ENCODE results near the gene PRDM2.

The PRDM2 gene

GRCh38 chr1:13762642-13763041 lies 62.7 kb downstream of the PRDM2 start:
- TF ChIP-seq EZH2phosphoT487 (IDR thresholded peaks at IDR 0.05; ENCODE audit: low read length) (no peak), EZH2 (optimal IDR thresholded peaks at IDR 0.05; ENCODE audit: low read depth, low read length) (no peak), CTCF (IDR thresholded peaks at IDR 0.05; ENCODE audit: low read length) (no peak)
- no peak overlapping the region for H3K9ac ChIP-seq (ENCODE audit: low read length)
- no peak overlapping the region for H2AFZ ChIP-seq (ENCODE audit: low read length)
- H4K20me1 ChIP-seq (ENCODE audit: insufficient read depth, low read length) = peaks cover 92% of the 10 kb centered on the region
- H3K79me2 ChIP-seq (ENCODE audit: low read length) = peaks cover 100% of the 10 kb centered on the region
- no peak overlapping the region for H3K4me2 ChIP-seq (ENCODE audit: low read depth, low read length)
- peaks cover 8% of the 10 kb centered on the region; the same call in 1 of the 2 replicates for H3K4me1 ChIP-seq (ENCODE audit: low read length)
- H3K9me2 ChIP-seq (replicated peaks; ENCODE audit: insufficient read depth, low read length) = no peaks in the 10 kb centered on the region
- H3K27ac ChIP-seq (ENCODE audit: low read length) = no peak overlapping the region
- H3K36me3 ChIP-seq (replicated peaks; ENCODE audit: insufficient read depth, low read length) = no peaks in the 10 kb centered on the region
- H3K9me3 ChIP-seq (replicated peaks; ENCODE audit: insufficient read depth, low read length) = no peaks in the 10 kb centered on the region
- no peak overlapping the region for H3K4me3 ChIP-seq (ENCODE audit: low read length)
- no peaks in the 10 kb centered on the region for H3K27me3 ChIP-seq (replicated peaks; ENCODE audit: insufficient read depth, low read length)
- no peaks in the 10 kb centered on the region for H3F3A ChIP-seq (ENCODE audit: insufficient read depth, low read length)
- DNase-seq = no peak

- H3K4me3 ChIP-seq (ENCODE audit: low read length) = no peak overlapping the region
- H3K9me3 ChIP-seq (replicated peaks; ENCODE audit: insufficient read depth, low read length) = no peaks in the 10 kb centered on the region
- peaks cover 89% of the 10 kb centered on the region for H4K20me1 ChIP-seq (ENCODE audit: insufficient read depth, low read length)
- H3K4me2 ChIP-seq (ENCODE audit: low read depth, low read length) = no peak overlapping the region
- H2AFZ ChIP-seq (ENCODE audit: low read length) = no peak overlapping the region
- DNase-seq = no peak
- H3F3A ChIP-seq (ENCODE audit: insufficient read depth, low read length) = no peaks in the 10 kb centered on the region
- H3K9me2 ChIP-seq (replicated peaks; ENCODE audit: insufficient read depth, low read length) = no peaks in the 10 kb centered on the region
- H3K27ac ChIP-seq (ENCODE audit: low read length) = no peak overlapping the region
- H3K27me3 ChIP-seq (replicated peaks; ENCODE audit: insufficient read depth, low read length) = no peaks in the 10 kb centered on the region
- TF ChIP-seq EZH2 (optimal IDR thresholded peaks at IDR 0.05; ENCODE audit: low read depth, low read length) = no peak
- TF ChIP-seq CTCF (IDR thresholded peaks at IDR 0.05; ENCODE audit: low read length) = no peak
- TF ChIP-seq EZH2phosphoT487 (IDR thresholded peaks at IDR 0.05; ENCODE audit: low read length) = no peak
- H3K9ac ChIP-seq (ENCODE audit: low read length) = no peak overlapping the region
- peaks cover 100% of the 10 kb centered on the region for H3K79me2 ChIP-seq (ENCODE audit: low read length)
- H3K36me3 ChIP-seq (replicated peaks; ENCODE audit: insufficient read depth, low read length) = no peaks in the 10 kb centered on the region
- peaks cover 5% of the 10 kb centered on the region; the same call in 1 of the 2 replicates for H3K4me1 ChIP-seq (ENCODE audit: low read length)
Observed at GRCh38 chr1:13763222-13763621, 63.2 kb downstream of the PRDM2 start.

- H3K36me3 ChIP-seq (replicated peaks; ENCODE audit: insufficient read depth, low read length) = no peaks in the 10 kb centered on the region
- peaks cover 5% of the 10 kb centered on the region; the same call in 1 of the 2 replicates for H3K4me1 ChIP-seq (ENCODE audit: low read length)
- no peak overlapping the region for H2AFZ ChIP-seq (ENCODE audit: low read length)
- no peak overlapping the region for H3K4me2 ChIP-seq (ENCODE audit: low read depth, low read length)
- H3K27ac ChIP-seq (ENCODE audit: low read length) = no peak overlapping the region
- no peaks in the 10 kb centered on the region for H3K27me3 ChIP-seq (replicated peaks; ENCODE audit: insufficient read depth, low read length)
- H3F3A ChIP-seq (ENCODE audit: insufficient read depth, low read length) = no peaks in the 10 kb centered on the region
- peaks cover 82% of the 10 kb centered on the region for H4K20me1 ChIP-seq (ENCODE audit: insufficient read depth, low read length)
- DNase-seq = no peak
- H3K4me3 ChIP-seq (ENCODE audit: low read length) = no peak overlapping the region
- H3K79me2 ChIP-seq (ENCODE audit: low read length) = peaks cover 100% of the 10 kb centered on the region
- TF ChIP-seq EZH2phosphoT487 (IDR thresholded peaks at IDR 0.05; ENCODE audit: low read length) (no peak), CTCF (IDR thresholded peaks at IDR 0.05; ENCODE audit: low read length) (no peak), EZH2 (optimal IDR thresholded peaks at IDR 0.05; ENCODE audit: low read depth, low read length) (no peak)
- no peaks in the 10 kb centered on the region for H3K9me3 ChIP-seq (replicated peaks; ENCODE audit: insufficient read depth, low read length)
- H3K9me2 ChIP-seq (replicated peaks; ENCODE audit: insufficient read depth, low read length) = no peaks in the 10 kb centered on the region
- H3K9ac ChIP-seq (ENCODE audit: low read length) = no peak overlapping the region
Observed at GRCh38 chr1:13763991-13764390, 64.0 kb downstream of the PRDM2 start.
